GM06990 (cell line): ENCODE measurements around the gene MTOR.
"Not testable (repeated sequence)": the region's sequence is repeated elsewhere in the genome, so short reads cannot be mapped to it uniquely, and the experiment has no call there.

ENCODE experiments used
- DNase-seq: peaks from one replicate; pipeline ENCODE4 v3.0.0-alpha.2; 2011; ENCODE audit not compliant: insufficient read length; ENCODE audit errors: extremely low read depth
- H3K27me3 ChIP-seq: replicated peaks from 2 replicates; pipeline ENCODE4 v1.6.0; 2011; ENCODE audit warnings: low read length; ENCODE audit not compliant: control insufficient read depth, insufficient read depth
- H3K36me3 ChIP-seq: 2 replicates; pipeline ENCODE4 v1.5.1; 2011; ENCODE audit warnings: low read length; ENCODE audit not compliant: control insufficient read depth, insufficient read depth
- H3K4me3 ChIP-seq: replicated peaks from 2 replicates; pipeline ENCODE4 v1.5.1; 2011; ENCODE audit warnings: low read depth, mild to moderate bottlenecking, control low read depth, low read length
- CTCF ChIP-seq: IDR thresholded peaks from 2 replicates; pipeline ENCODE4 v1.5.1; 2011; ENCODE audit warnings: low read length, control low read depth, mild to moderate bottlenecking, inconsistent platforms; ENCODE audit not compliant: insufficient read depth, poor library complexity, severe bottlenecking

The MTOR gene

DNA sequence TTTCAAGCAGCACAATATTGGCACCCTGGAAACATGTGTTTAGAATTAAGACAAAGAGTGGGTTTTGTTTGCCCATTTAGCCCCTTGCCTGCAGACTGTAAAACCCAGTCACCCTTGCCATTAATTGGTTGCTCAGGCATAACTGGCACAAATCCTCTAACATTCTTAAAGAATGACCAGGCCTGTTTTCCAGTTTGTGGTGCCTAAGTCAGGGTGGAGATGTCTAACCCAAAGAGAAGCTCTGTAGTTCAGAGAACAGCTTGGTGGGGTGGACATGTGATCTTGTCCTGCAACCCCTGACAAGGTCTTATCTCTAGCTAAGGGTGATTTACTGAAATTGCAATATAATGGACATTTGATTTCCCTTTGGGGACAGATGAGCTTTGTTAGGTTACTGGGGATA, 82.0 kb downstream of the MTOR start:
- Histone ChIP-seq H3K4me3 (no peak overlapping the region), H3K36me3 (peaks cover 6% of the 10 kb centered on the region), H3K27me3 (no peaks in the 10 kb centered on the region)
- DNase-seq = no peak
- TF ChIP-seq CTCF = no peak

- H3K36me3 ChIP-seq, H3K27me3 ChIP-seq, H3K4me3 ChIP-seq, DNase-seq: not testable (repeated sequence)
These were observed 82.6 kb downstream of the MTOR start for GRCh38 chr1:11179749-11180148.

GRCh38 chr1:11179125-11179524, 83.2 kb downstream of the MTOR start:
- H3K36me3 ChIP-seq = peaks cover 6% of the 10 kb centered on the region
- no peak for DNase-seq
- no peak for TF ChIP-seq CTCF

DNA sequence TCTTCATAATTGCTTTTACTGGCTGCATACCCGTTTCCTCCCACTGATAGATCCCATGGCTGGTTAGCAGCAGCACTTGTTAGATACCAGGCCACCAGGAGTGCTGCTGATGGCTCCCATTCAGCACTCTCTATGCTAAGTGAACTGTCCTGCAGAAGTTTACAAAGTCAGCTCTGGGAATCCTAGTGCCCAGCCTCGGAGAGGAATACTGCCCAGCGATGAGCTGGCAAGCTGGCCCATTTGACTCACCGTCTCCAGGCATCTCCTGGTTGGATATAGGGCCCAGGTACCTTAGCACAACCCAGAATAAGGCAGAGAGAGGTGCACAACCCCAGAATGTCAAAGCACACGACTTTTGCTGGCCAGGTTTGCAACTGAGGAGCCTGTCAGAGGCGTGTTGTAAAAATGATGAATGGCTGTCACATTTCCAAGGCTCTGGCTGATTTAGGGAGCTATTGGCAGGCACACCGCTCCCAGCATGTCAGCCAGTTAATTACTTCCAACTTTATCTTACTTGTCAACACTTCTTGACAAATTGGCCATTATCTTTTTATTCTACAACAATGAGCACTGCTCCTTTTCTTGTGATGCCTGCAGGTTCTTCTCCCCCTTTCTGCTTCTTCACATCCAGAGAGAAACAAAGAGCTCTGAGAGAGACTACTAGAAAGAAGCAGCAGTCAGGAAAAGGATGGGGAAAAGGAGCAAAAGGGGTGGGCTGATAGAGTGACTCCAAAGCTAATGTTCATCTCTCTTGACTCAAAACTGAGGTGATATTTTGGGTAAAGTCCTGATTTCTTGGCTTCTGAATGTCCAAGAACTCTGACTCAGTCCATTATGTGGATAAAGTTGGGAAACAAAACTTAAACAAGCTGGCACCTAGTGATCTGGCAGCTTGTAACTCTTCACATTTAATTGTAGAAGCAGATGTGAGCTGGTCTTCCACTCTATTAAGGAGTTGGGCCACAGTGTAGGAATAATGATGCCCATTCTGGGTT, 84.0 kb downstream of the MTOR start:
- DNase-seq = no peak
- H3K27me3 ChIP-seq = no peaks in the 10 kb centered on the region
- peaks cover 8% of the 10 kb centered on the region for H3K36me3 ChIP-seq
- no peak for TF ChIP-seq CTCF
- H3K4me3 ChIP-seq = no peak overlapping the region

More at GRCh38 chr1:11179125-11179524, 83.2 kb downstream of the MTOR start:
- H3K27me3 ChIP-seq = no peaks in the 10 kb centered on the region
- no peak overlapping the region for H3K4me3 ChIP-seq

- H3K4me3 ChIP-seq = no peak overlapping the region
- no peak for TF ChIP-seq CTCF
- DNase-seq = no peak
- H3K36me3 ChIP-seq = peaks cover 8% of the 10 kb centered on the region
- no peaks in the 10 kb centered on the region for H3K27me3 ChIP-seq
These were observed 86.2 kb downstream of the MTOR start for GRCh38 chr1:11176081-11176706.

DNA sequence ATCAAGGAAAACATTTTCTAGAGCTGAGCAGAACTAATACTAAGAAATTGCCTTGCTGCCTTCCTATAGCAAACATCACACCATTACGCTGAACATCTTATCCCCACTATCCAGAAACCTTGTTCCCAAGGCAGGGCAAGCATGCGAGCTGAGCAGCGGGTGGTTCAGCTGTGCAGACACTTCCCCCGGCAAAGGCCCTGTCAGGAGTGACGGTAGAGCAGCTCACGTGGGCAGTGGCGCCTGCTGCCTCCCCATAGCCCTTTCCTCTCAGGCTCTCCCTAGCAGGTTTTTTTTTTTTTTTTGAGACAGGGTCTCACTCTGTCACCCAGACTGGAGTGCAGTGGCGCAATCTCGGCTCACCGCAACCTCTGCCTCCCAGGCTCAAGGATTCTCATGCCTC, 86.9 kb downstream of the MTOR start:
- no peak for TF ChIP-seq CTCF
- Histone ChIP-seq H3K4me3 (no peak overlapping the region), H3K36me3 (peaks cover 8% of the 10 kb centered on the region), H3K27me3 (no peaks in the 10 kb centered on the region)
- DNase-seq = no peak
